HAP-1 (cell line): ENCODE results near the gene NFATC1.

Experiments
- DNase-seq, 2 experiments: peaks; one replicate each; pipeline ENCODE4 v3.0.0-alpha.2; 2016 to 2020; ENCODE audit warnings: low spot score in 2 of 2
- H3K27me3 ChIP-seq: fragments of 250-450 bp; sonication (Bioruptor Pico); 2 replicates; pipeline ENCODE4 v1.5.1; 2020; ENCODE audit warnings: low read depth, mild to moderate bottlenecking, moderate library complexity
- H3K36me3 ChIP-seq: fragments of 250-450 bp; sonication (Bioruptor Pico); replicated peaks from 2 replicates; pipeline ENCODE4 v1.5.1; 2020; ENCODE audit warnings: mild to moderate bottlenecking
- H3K4me1 ChIP-seq: fragments of 250-450 bp; sonication (Bioruptor Pico); 2 replicates; pipeline ENCODE4 v1.5.1; 2020; ENCODE audit warnings: mild to moderate bottlenecking
- H3K4me3 ChIP-seq: fragments of 250-450 bp; sonication (Bioruptor Pico); 2 replicates; pipeline ENCODE4 v1.5.1; 2020; ENCODE audit warnings: mild to moderate bottlenecking, moderate library complexity
- H3K9me3 ChIP-seq: fragments of 250-450 bp; sonication (Bioruptor Pico); 2 replicates; pipeline ENCODE4 v1.5.1; 2020; ENCODE audit warnings: mild to moderate bottlenecking, moderate library complexity
- in situ Hi-C: fragments of 300-500 bp; cut with MboI; formaldehyde crosslinking; loops from 3 replicates; pipeline ENCODE4 v1.14.3; 2020; ENCODE audit warnings: low sequenced_read_pairs, inconsistent platforms, mixed read lengths

The NFATC1 gene

DNA sequence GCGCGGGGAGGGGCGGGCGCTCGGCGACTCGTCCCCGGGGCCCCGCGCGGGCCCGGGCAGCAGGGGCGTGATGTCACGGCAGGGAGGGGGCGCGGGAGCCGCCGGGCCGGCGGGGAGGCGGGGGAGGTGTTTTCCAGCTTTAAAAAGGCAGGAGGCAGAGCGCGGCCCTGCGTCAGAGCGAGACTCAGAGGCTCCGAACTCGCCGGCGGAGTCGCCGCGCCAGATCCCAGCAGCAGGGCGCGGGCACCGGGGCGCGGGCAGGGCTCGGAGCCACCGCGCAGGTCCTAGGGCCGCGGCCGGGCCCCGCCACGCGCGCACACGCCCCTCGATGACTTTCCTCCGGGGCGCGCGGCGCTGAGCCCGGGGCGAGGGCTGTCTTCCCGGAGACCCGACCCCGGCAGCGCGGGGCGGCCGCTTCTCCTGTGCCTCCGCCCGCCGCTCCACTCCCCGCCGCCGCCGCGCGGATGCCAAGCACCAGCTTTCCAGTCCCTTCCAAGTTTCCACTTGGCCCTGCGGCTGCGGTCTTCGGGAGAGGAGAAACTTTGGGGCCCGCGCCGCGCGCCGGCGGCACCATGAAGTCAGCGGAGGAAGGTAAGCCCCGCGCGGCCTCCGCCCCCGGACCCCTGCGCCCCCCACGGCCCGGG is at the start of gene NFATC1:
Gene NFATC1, plus strand, starts transcription at position 170 of the 644 bp plus-strand sequence. Its CDS starts 295 bp downstream, at position 465.
- H3K27me3 ChIP-seq = no peaks in the 10 kb centered on the region

DNA sequence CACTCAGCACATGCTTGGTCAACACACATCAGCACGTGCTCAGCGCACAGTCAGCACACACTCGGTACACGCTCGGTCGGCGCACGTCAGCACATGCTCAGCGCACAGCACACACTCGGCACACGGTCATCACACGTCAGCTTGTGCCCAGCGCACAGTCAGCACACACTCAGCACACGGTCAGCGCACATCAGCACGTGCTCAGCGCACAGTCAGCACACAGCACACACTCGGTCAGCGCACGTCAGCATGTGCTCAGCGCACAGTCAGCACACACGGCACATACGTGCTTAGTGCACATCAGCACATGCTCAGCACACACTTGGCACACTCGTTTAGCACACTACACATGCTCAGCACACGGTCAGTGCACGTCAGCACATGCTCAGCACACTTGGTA is 49.7 kb upstream of the NFATC1 start:
- H3K4me1 ChIP-seq = no peaks in the 10 kb centered on the region
- no peaks in the 10 kb centered on the region for H3K27me3 ChIP-seq
- in situ Hi-C loops = no loop called here
- H3K9me3 ChIP-seq = no peaks in the 10 kb centered on the region
- no peak overlapping the region for H3K4me3 ChIP-seq
- DNase-seq = no peak
- H3K36me3 ChIP-seq = peaks cover 16% of the 10 kb centered on the region

More for the DNA sequence above, at the start of gene NFATC1:
- Histone ChIP-seq H3K4me3 (peak within 1 kb of the TSS; percentile 48), H3K4me1 (peaks cover 16% of the 10 kb centered on the region), H3K9me3 (no peaks in the 10 kb centered on the region), H3K36me3 (no peaks in the 10 kb centered on the region)
- in situ Hi-C loops = no loop called here
- peak; percentile 79 to 91 for DNase-seq

DNA sequence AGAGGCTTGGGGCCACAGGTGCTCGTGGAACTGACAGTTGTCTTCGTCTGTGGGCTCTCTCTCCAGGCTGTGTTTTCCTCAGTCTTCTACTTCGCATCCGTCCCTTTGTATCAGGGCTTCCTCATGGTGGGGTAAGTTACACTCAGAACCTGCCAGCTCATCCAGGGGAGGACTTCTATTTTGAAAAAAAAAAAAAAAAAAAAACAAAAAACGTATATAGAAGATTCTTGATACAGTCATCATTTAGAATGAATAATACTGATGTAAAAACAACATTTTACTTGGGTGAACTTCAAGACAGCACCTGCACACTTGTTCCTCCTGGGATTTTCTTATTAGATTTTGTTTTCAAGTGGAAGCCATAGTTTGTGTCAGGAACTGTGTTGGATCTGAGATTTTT is 47.7 kb upstream of the NFATC1 start:
- H3K27me3 ChIP-seq = no peaks in the 10 kb centered on the region
- peaks cover 16% of the 10 kb centered on the region for H3K36me3 ChIP-seq
- no peak overlapping the region for H3K4me3 ChIP-seq
- no peaks in the 10 kb centered on the region for H3K9me3 ChIP-seq
- no peak for DNase-seq
- no peaks in the 10 kb centered on the region for H3K4me1 ChIP-seq
- in situ Hi-C loops = no loop called here

DNA sequence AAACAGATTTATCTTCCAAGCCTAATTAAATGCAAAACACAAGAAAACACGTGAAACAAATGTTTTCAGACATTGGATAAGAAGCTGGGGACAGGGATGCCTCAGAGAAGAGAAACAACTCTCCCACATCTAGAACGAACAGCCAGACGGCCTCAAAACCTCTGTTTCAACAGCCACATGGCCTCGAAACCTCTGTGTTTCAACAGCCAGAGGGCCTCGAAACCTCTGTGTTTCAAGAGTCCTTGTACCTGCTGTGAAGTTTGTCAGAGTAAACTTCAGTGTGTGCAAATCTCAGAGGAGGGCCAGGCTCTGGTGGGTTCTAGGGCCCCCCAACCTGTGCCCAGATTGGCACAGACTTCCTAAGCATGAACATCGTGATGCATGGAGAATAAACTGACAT is 43.3 kb upstream of the NFATC1 start:
- Histone ChIP-seq H3K4me1 (peaks cover 4% of the 10 kb centered on the region), H3K4me3 (no peak overlapping the region), H3K36me3 (peaks cover 3% of the 10 kb centered on the region; the same call in 1 of the 2 replicates), H3K9me3 (no peaks in the 10 kb centered on the region), H3K27me3 (no peaks in the 10 kb centered on the region)
- DNase-seq = no peak
- in situ Hi-C loops = no loop called here

DNA sequence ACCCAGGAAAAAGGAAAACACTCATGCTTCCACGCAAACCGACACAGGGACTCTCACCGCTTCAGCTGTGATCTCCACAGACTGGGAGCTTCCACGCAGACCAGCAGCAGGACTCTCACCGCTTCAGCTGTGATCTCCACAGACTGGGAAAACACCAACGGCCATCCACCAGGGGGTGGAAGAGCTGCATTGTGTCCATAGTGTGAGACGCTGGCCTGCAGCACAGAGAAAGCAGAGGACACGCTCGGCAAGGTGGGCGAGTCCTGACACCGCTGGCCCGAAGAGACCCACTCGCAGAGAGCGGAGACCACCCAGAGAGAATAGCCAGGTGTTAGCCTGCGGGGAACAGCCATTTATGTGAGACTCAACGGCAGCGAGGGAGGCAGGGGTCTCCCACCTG is 42.5 kb upstream of the NFATC1 start:
- DNase-seq = peak in 1 of 2 experiments; percentile 40
- Histone ChIP-seq H3K36me3 (peaks cover 3% of the 10 kb centered on the region; the same call in 1 of the 2 replicates), H3K4me3 (no peak overlapping the region), H3K27me3 (no peaks in the 10 kb centered on the region), H3K4me1 (peaks cover 4% of the 10 kb centered on the region), H3K9me3 (no peaks in the 10 kb centered on the region)
- in situ Hi-C loops = no loop called here

DNA sequence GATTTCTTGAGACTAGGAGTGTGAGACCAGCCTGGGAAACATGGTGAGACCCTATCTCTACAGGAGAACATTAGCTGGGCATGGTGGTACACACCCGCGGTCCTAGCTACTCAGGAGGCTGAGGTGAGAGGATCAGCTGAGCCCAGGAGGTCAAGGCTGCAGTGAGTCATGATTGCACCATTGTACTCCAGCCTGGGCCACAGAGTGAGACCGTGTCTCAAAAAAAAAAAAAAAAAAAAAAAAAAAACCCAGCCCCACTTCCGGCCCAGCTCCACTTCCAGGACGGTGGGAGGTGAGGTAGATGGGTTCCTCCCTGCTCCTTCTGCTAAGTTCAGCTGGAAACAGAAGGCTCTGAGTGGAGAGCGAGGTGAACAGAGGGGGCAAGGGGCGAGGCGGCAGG is 41.4 kb upstream of the NFATC1 start:
- Histone ChIP-seq H3K4me3 (no peak overlapping the region), H3K4me1 (peaks cover 4% of the 10 kb centered on the region), H3K9me3 (no peaks in the 10 kb centered on the region), H3K27me3 (no peaks in the 10 kb centered on the region), H3K36me3 (no peaks in the 10 kb centered on the region)
- in situ Hi-C loops = no loop called here
- no peak for DNase-seq

DNA sequence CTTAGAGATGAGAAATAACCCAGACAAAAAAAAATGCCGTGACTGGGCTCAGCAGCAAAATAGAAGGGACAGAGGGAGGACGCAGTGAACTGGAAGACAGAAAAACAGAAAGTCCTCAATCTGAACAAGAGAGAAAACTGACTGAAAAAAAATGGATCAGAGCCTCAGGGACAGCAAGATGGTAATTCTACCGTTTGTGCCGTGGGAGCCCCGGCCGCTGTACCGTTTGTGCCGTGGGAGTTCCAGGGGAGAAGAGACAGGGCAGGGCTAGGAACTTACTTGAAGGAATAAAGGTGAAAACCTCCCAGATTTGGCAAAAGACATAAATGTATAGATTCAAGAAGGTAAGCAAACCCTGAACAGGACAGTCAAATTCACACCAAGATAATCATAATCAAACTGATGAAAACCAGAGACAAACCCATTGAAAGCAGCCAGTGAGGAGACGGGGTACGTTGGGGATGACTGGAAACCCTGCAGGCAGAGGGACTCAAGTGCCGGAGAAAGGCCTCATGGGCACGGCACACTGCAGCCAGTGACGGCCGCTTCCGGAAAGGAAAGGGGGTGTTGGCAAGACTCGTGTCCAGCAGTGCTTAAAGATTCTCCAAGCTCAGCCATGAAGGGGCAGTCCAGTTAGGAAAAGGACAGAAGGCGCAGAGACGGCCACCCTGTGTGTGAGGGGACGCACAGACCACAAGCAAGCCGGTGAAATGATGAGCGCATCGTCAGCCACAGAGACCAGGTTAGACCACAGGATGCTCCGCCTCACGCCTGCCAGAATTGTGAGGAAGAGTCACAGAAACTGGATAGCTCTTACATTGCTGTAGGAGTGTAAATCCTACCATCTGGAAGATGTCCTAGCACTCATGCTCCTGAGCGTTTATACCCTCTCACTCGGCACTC is 40.0 kb upstream of the NFATC1 start:
- no peak overlapping the region for H3K4me3 ChIP-seq
- in situ Hi-C loops = no loop called here
- H3K9me3 ChIP-seq = no peaks in the 10 kb centered on the region

DNA sequence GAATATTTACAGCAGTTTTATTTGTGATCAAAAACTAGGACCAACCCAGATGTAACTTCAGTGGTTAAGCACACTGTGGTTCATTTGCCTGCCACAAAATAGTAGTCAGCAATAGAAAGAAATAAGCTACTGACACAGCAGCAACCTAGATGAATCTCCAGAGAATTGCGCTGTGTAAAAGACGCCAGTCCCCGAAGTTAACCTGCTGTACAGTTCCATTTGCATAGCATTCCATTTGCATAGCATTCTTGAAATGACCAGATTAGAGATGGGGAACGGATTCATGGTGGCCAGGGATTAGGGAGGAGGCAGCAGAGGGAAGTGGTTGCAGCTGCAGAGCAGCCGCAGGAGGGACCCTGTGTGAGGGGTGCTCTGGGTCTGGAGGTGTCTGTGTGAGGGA is 39.3 kb upstream of the NFATC1 start:
- Histone ChIP-seq H3K4me1 (peaks cover 4% of the 10 kb centered on the region), H3K27me3 (no peaks in the 10 kb centered on the region), H3K9me3 (no peaks in the 10 kb centered on the region), H3K36me3 (0 out of 2 replicates have a peak, but pooled peaks cover 4% of the 10 kb centered on the region), H3K4me3 (no peak overlapping the region)
- in situ Hi-C loops = no loop called here
- peak; percentile 43 to 46 for DNase-seq

More for the DNA sequence above, 40.0 kb upstream of the NFATC1 start:
- DNase-seq = no peak
- Histone ChIP-seq H3K27me3 (no peaks in the 10 kb centered on the region), H3K36me3 (0 out of 2 replicates have a peak, but pooled peaks cover 4% of the 10 kb centered on the region), H3K4me1 (peaks cover 4% of the 10 kb centered on the region)

DNA sequence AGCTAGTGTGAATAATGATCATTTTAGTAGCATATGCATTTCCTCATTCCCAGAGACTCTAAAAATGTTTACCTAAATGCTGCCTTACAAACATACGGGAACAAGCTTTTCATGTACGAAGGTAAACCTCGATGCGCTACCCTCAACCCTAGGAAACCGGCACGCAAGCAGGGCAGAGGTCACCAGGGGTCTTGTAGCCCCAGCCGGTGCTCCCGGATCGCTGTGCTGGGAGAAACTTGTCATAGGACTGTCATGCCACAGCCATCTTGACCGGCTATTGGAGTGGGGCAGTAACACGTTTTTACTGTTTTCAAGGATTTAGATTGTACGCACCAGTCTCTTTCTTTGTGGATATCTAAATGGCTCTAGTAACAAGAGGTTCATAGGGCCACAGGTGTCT is 34.8 kb upstream of the NFATC1 start:
- in situ Hi-C loops = no loop called here
- no peaks in the 10 kb centered on the region for H3K27me3 ChIP-seq
- H3K36me3 ChIP-seq = 0 out of 2 replicates have a peak, but pooled peaks cover 4% of the 10 kb centered on the region
- H3K4me1 ChIP-seq = peaks cover 4% of the 10 kb centered on the region
- no peaks in the 10 kb centered on the region for H3K9me3 ChIP-seq
- no peak overlapping the region for H3K4me3 ChIP-seq
- no peak for DNase-seq

DNA sequence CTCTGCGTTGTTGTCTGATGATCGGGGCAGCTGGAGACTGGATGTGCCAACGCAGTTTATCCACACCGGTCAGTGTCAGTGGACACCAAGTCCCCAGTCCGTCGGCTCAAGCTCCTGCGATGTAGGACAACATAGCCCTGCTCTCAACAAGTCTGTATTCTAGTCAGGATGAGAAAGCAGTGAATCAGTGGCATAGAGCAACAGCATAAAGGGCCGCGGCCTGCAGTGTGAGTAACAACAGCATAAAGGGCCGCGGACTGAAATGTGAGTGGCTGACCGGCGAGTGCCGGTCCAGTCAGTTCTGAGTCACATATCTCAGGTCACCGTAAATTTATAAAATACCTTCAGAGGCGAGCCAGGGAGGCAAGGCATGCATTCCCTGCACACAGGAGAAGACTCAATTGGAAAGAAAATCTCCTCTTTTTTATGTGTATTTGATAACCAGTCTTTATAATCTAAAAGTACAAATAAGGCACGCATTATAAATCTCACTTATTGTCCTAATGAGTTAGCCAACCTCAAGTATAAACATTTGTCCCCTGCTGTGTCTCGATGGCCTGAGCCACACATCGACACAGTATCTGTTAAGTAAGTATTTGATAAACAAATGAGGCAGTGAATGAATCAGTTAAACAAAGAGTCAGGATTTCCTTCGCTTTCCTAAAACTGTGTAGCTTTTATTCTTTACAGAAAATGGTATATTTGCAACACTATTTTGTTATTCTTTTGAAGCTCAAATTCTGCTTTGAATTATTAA is 33.8 kb upstream of the NFATC1 start:
- in situ Hi-C loops = no loop called here
- Histone ChIP-seq H3K4me1 (no peaks in the 10 kb centered on the region), H3K9me3 (no peaks in the 10 kb centered on the region), H3K36me3 (0 out of 2 replicates have a peak, but pooled peaks cover 4% of the 10 kb centered on the region), H3K4me3 (no peak overlapping the region), H3K27me3 (no peaks in the 10 kb centered on the region)
- DNase-seq = no peak

DNA sequence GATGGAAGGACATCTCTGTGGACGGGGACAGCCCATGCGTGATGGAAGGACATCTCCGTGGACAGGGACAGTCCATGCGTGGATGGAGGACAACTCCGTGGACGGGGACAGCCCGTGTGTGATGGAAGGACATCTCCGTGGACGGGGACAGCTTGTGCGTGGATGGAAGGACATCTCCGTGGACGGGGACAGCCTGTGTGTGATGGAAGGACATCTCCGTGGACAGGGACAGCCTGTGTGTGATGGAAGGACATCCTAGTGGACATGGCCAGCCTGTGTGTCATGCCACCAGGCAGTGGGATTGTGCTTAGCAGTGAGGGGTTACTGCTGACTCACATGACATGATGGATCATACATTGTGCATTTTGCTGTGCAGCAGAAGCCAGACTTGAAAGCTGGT is 30.0 kb upstream of the NFATC1 start:
- in situ Hi-C loops = no loop called here
- H3K27me3 ChIP-seq = no peaks in the 10 kb centered on the region
- H3K4me1 ChIP-seq = no peaks in the 10 kb centered on the region
- no peak overlapping the region for H3K4me3 ChIP-seq
- H3K9me3 ChIP-seq = no peaks in the 10 kb centered on the region
- H3K36me3 ChIP-seq = no peaks in the 10 kb centered on the region
- DNase-seq = no peak

DNA sequence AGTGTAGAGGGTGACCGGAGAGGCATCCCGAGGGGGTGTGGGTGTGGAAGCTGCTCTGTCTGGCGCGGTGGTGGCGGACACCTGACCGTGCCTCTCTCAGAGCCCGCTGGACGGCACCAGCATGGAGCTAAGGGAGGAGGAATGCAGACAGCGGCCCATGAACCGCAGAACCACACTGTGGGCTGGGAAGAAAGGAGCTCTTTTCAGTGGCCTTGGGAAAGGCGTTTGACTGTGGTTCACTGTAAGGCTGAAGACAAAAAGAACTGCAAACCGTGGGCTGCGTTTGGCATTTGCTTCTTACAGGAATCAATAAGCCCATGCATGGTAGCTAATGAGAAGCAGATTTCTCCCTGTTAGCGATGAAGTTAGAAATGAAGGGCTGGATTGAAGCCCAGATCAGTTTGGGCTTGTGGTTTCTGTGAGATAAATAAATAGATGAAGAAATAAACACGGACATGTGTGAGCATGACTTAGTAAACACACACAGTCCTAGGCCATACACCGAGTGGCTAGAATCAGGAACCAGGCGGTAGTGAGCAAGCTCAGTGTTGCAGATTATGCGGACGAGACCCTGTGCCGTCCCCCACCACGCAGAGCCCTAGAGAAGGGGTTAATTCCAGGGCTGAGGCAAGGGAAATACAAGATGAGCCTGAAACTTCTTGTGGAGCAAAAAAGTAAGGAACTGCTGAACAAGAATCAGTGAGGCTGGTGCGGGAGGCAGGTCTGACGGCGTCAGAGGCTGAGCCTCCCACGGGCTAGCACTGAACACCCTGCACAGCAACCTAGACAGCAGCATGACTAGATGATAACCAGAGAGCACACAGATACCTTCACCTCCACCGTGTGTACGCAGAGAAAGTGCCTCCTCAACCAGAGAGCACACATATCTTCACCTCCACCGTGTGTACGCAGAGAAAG is 29.3 kb upstream of the NFATC1 start:
- DNase-seq = no peak
- Histone ChIP-seq H3K4me1 (no peaks in the 10 kb centered on the region), H3K4me3 (no peak overlapping the region), H3K27me3 (no peaks in the 10 kb centered on the region), H3K36me3 (no peaks in the 10 kb centered on the region), H3K9me3 (no peaks in the 10 kb centered on the region)
- in situ Hi-C loops = no loop called here

DNA sequence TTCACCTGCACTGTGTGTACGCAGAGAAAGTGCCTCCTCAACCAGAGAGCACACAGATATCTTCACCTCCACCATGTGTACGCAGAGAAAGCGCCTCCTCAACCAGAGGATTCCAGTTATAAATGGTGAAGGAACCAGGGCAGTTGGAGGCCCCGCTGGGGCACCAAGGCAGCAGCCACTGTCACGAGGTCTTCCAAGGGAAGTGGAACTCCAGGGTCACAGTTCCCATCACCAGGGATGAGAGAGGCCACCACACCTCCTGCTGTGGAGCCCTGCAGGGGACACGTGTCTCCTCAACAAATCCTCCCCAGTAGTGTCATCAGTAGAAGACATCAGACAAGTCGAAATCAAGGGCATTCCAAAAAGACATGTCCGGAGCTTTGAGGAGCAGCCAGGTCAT is 28.2 kb upstream of the NFATC1 start:
- H3K9me3 ChIP-seq = no peaks in the 10 kb centered on the region
- H3K27me3 ChIP-seq = no peaks in the 10 kb centered on the region
- H3K4me1 ChIP-seq = peaks cover 4% of the 10 kb centered on the region
- DNase-seq = no peak
- no peaks in the 10 kb centered on the region for H3K36me3 ChIP-seq
- no peak overlapping the region for H3K4me3 ChIP-seq
- in situ Hi-C loops = no loop called here
